H9 (cell line): ENCODE measurements around the gene TMEM91. TPM values are rescaled to one million over a fixed set of nuclear protein-coding genes. Genes with fewer than 3 reads are reported as not detected.

Experiments used
- DNase-seq: peaks from one replicate; pipeline ENCODE4 v3.0.0-alpha.2; 2017
- H2AFZ ChIP-seq: one replicate; pipeline ENCODE4 v1.6.1; 2013; ENCODE audit warnings: mild to moderate bottlenecking, low read length, control low read depth, moderate library complexity
- H2AK5ac ChIP-seq: 2 replicates; pipeline ENCODE4 v1.6.1; 2013; ENCODE audit warnings: low read length, control low read depth, mixed read lengths; ENCODE audit not compliant: insufficient read length
- H2BK120ac ChIP-seq: one replicate; pipeline ENCODE4 v1.6.1; 2013; ENCODE audit warnings: low read depth, mild to moderate bottlenecking, low read length, control low read depth, inconsistent platforms; ENCODE audit not compliant: poor library complexity, severe bottlenecking
- H2BK12ac ChIP-seq: 2 replicates; pipeline ENCODE4 v1.6.1; 2013; ENCODE audit warnings: low read length, control low read depth, mixed read lengths, low read depth; ENCODE audit not compliant: insufficient read length
- H2BK15ac ChIP-seq: 2 replicates; pipeline ENCODE4 v1.6.1; 2013; ENCODE audit warnings: low read depth, low read length, control low read depth
- H2BK20ac ChIP-seq: one replicate; pipeline ENCODE4 v1.6.1; 2013; ENCODE audit warnings: low read depth, mild to moderate bottlenecking, low read length, control low read depth, inconsistent platforms; ENCODE audit not compliant: poor library complexity, severe bottlenecking
- H2BK5ac ChIP-seq: 2 replicates; pipeline ENCODE4 v1.6.1; 2013; ENCODE audit warnings: low read length, control low read depth, mixed read lengths; ENCODE audit not compliant: insufficient read length
- H3K14ac ChIP-seq: 2 replicates; pipeline ENCODE4 v1.6.1; 2013; ENCODE audit warnings: low read length, control low read depth; ENCODE audit not compliant: insufficient read depth
- H3K18ac ChIP-seq: 2 replicates; pipeline ENCODE4 v1.6.1; 2013; ENCODE audit warnings: low read depth, mild to moderate bottlenecking, mixed read lengths, low read length, control low read depth; ENCODE audit not compliant: insufficient read length
- H3K23ac ChIP-seq: 2 replicates; pipeline ENCODE4 v1.6.1; 2013; ENCODE audit warnings: low read length, control low read depth, mixed read lengths, low read depth; ENCODE audit not compliant: insufficient read length
- H3K23me2 ChIP-seq: 2 replicates; pipeline ENCODE4 v1.6.1; 2013; ENCODE audit warnings: low read depth, mild to moderate bottlenecking, mixed read lengths, low read length, control low read depth; ENCODE audit not compliant: insufficient read length, poor library complexity, severe bottlenecking
- H3K27ac ChIP-seq: 2 replicates; pipeline ENCODE4 v1.5.1; 2013; ENCODE audit warnings: low read length, control low read depth, mixed read lengths, low read depth; ENCODE audit not compliant: insufficient read length
- H3K27me3 ChIP-seq: 2 replicates; pipeline ENCODE4 v1.6.1; 2013; ENCODE audit warnings: low read length, control low read depth, inconsistent platforms; ENCODE audit not compliant: insufficient read depth
- H3K4ac ChIP-seq: 2 replicates; pipeline ENCODE4 v1.6.1; 2013; ENCODE audit warnings: low read depth, mild to moderate bottlenecking, control low read depth, inconsistent platforms, low read length, moderate library complexity
- H3K4me1 ChIP-seq: 2 replicates; pipeline ENCODE4 v1.6.1; 2013; ENCODE audit warnings: low read length, control low read depth, inconsistent platforms; ENCODE audit not compliant: insufficient read depth
- H3K4me2 ChIP-seq: 2 replicates; pipeline ENCODE4 v1.6.1; 2013; ENCODE audit warnings: low read length, control low read depth, mixed read lengths; ENCODE audit not compliant: insufficient read length, insufficient read depth
- H3K56ac ChIP-seq: 2 replicates; pipeline ENCODE4 v1.6.1; 2013; ENCODE audit warnings: low read depth, mild to moderate bottlenecking, mixed read lengths, low read length, control low read depth; ENCODE audit not compliant: insufficient read length
- H3K79me1 ChIP-seq: 2 replicates; pipeline ENCODE4 v1.6.1; 2013; ENCODE audit warnings: low read depth, mild to moderate bottlenecking, moderate library complexity, low read length, control low read depth, inconsistent platforms; ENCODE audit not compliant: insufficient read depth, poor library complexity, severe bottlenecking
- H3K79me2 ChIP-seq: 2 replicates; pipeline ENCODE4 v1.6.1; 2013; ENCODE audit warnings: low read length, control low read depth, inconsistent platforms; ENCODE audit not compliant: insufficient read depth
- H3K9ac ChIP-seq: 2 replicates; pipeline ENCODE4 v1.6.1; 2013; ENCODE audit warnings: low read length, control low read depth, mixed read lengths; ENCODE audit not compliant: insufficient read length; ENCODE audit errors: extremely low read depth
- H3K9me3 ChIP-seq: one replicate; pipeline ENCODE4 v1.6.1; 2013; ENCODE audit warnings: low read depth, low read length, inconsistent platforms; ENCODE audit not compliant: control insufficient read depth
- H3T11ph ChIP-seq: one replicate; pipeline ENCODE4 v1.6.1; 2013; ENCODE audit warnings: mild to moderate bottlenecking, low read length, control low read depth, inconsistent platforms
- H4K20me1 ChIP-seq: one replicate; pipeline ENCODE4 v1.6.1; 2013; ENCODE audit not compliant: control insufficient read depth, insufficient read length, insufficient read depth
- H4K5ac ChIP-seq: 2 replicates; pipeline ENCODE4 v1.6.1; 2013; ENCODE audit warnings: low read depth, mild to moderate bottlenecking, mixed read lengths, low read length, control low read depth; ENCODE audit not compliant: insufficient read length
- H4K8ac ChIP-seq: replicated peaks from 2 replicates; pipeline ENCODE4 v1.6.1; 2013; ENCODE audit warnings: low read length, control low read depth, mixed read lengths, low read depth; ENCODE audit not compliant: insufficient read length
- H4K91ac ChIP-seq: 2 replicates; pipeline ENCODE4 v1.6.1; 2013; ENCODE audit warnings: low read depth, mild to moderate bottlenecking, moderate library complexity, mixed read lengths, low read length, control low read depth; ENCODE audit not compliant: insufficient read length
- H3K27ac Mint-ChIP-seq, 3 experiments: 2 replicates in 2 of 3; 3 replicates in 1 of 3; pipeline ENCODE4 v1.8.0; 2020 to 2021; ENCODE audit warnings: mixed read lengths in 3 of 3, mild to moderate bottlenecking in 1 of 3, moderate library complexity in 1 of 3
- H3K27me3 Mint-ChIP-seq: 2 replicates; pipeline ENCODE4 v1.8.0; 2021; ENCODE audit warnings: low read depth, mild to moderate bottlenecking, moderate library complexity, mixed read lengths
- H3K36me3 Mint-ChIP-seq, 3 experiments: 2 replicates in 2 of 3; 3 replicates in 1 of 3; pipeline ENCODE4 v1.8.0; 2020 to 2021; ENCODE audit warnings: low read depth in 3 of 3, mixed read lengths in 3 of 3; ENCODE audit not compliant: insufficient read depth in 1 of 3
- H3K4me1 Mint-ChIP-seq, 2 experiments: 2 replicates each; pipeline ENCODE4 v1.8.0; 2020; ENCODE audit warnings: mixed read lengths in 2 of 2
- H3K4me3 Mint-ChIP-seq, 2 experiments: 2 replicates in 1 of 2; 3 replicates in 1 of 2; pipeline ENCODE4 v1.8.0; 2020 to 2021; ENCODE audit warnings: mild to moderate bottlenecking in 2 of 2, mixed read lengths in 2 of 2, moderate library complexity in 1 of 2
- H3K9me3 Mint-ChIP-seq, 2 experiments: 2 replicates in 1 of 2; 3 replicates in 1 of 2; pipeline ENCODE4 v1.8.0; 2020; ENCODE audit warnings: mild to moderate bottlenecking in 2 of 2, mixed read lengths in 2 of 2, moderate library complexity in 1 of 2
- WGBS: extraction: QIAGEN DNeasy Blood & Tissue Kit; methylation state at CpG from one replicate; pipeline ENCODE4 v1.1.7; 2013; ENCODE audit warnings: missing lambda C conversion rate, low lambda C conversion rate, mixed read lengths; ENCODE audit not compliant: insufficient read length; ENCODE audit errors: extremely low coverage; 5-methylcytosine and 5-hydroxymethylcytosine counted together
- total RNA-seq: library from RNA; stranded (reverse); gene quantifications from 2 replicates; pipeline ENCODE4 v1.2.1, GENCODE V29; 2021
- TF ChIP-seq, protein P1 (sequence below): fragments of 200-600 bp; sonication (generic); conservative IDR thresholded peaks from 3 replicates; pipeline ENCODE4 v1.8.0; 2021; ENCODE audit warnings: antibody characterized with exemption, mild to moderate bottlenecking

The TMEM91 gene
- total RNA-seq, 1 experiment from 2014 or later: 5.7 TPM

DNA sequence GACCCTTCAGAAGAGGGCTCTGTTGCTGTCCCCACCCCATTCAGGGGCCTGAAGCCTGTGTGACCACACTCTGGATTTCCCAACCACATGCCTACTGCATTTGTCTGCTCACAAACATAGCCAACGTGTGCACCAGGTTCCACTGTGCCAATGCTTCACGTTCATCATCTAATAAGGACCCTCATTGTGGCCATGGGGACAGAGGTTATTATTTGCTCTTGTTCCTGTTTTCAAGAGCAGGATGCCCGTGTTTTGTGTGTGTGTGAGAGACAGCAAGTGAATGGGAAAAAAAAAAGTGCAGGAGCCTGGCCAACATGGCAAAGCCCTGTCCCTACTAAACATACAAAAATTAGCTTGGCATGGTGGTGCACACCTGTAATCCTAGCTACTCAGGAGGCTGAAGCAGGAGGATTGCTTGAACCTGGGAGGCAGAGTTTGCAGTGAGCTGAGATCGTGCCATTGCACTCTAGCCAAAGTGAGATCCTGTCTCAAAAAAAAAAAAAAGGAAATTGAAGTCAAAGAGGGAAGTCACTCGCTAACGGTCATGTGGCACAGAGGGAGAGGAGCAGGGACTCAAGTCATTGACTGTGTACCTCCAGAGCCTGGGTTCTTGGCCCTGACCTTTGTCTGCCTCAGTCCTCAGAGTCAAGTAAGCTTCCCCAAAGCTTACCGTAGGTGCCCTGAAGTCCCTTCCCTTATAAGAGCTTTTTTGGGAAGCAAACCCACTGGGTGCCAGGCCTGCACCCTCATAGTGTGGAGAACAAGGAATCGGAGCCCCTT lies 44.0 kb downstream of the TMEM91 start:
- no peak overlapping the region for H2BK12ac ChIP-seq
- no peaks in the 10 kb centered on the region for H3K4me1 Mint-ChIP-seq
- no peaks in the 10 kb centered on the region for H3K27me3 ChIP-seq
- H4K8ac ChIP-seq: no peak overlapping the region
- no peak overlapping the region for H3K4ac ChIP-seq
- no peak overlapping the region for H4K5ac ChIP-seq
- H3K18ac ChIP-seq: no peak overlapping the region
- no peak overlapping the region for H3K4me2 ChIP-seq
- H2AK5ac ChIP-seq: no peak overlapping the region
- H3K9me3 Mint-ChIP-seq: no peaks in the 10 kb centered on the region
- no peak overlapping the region for H3K23ac ChIP-seq
- TF ChIP-seq, protein P1, sequence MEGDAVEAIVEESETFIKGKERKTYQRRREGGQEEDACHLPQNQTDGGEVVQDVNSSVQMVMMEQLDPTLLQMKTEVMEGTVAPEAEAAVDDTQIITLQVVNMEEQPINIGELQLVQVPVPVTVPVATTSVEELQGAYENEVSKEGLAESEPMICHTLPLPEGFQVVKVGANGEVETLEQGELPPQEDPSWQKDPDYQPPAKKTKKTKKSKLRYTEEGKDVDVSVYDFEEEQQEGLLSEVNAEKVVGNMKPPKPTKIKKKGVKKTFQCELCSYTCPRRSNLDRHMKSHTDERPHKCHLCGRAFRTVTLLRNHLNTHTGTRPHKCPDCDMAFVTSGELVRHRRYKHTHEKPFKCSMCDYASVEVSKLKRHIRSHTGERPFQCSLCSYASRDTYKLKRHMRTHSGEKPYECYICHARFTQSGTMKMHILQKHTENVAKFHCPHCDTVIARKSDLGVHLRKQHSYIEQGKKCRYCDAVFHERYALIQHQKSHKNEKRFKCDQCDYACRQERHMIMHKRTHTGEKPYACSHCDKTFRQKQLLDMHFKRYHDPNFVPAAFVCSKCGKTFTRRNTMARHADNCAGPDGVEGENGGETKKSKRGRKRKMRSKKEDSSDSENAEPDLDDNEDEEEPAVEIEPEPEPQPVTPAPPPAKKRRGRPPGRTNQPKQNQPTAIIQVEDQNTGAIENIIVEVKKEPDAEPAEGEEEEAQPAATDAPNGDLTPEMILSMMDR: no peak
- peaks cover 14 to 50% (median 44%) of the 10 kb centered on the region in 3 experiments for H3K36me3 Mint-ChIP-seq
- no peaks in the 10 kb centered on the region for H3K23me2 ChIP-seq
- H2AFZ ChIP-seq: no peak overlapping the region
- no peaks in the 10 kb centered on the region for H3K79me1 ChIP-seq
- no peaks in the 10 kb centered on the region for H3K4me1 ChIP-seq
- H2BK5ac ChIP-seq: no peak overlapping the region
- H2BK15ac ChIP-seq: no peak overlapping the region
- no peak overlapping the region for H3T11ph ChIP-seq
- no peaks in the 10 kb centered on the region; the same call in none of the 2 replicates for H3K27me3 Mint-ChIP-seq
- H3K79me2 ChIP-seq: no peaks in the 10 kb centered on the region
- no peak overlapping the region for H2BK120ac ChIP-seq
- no peak overlapping the region for H3K9ac ChIP-seq
- H3K56ac ChIP-seq: no peak overlapping the region
- H3K27ac ChIP-seq: no peak overlapping the region
- H3K14ac ChIP-seq: no peak overlapping the region
- H2BK20ac ChIP-seq: no peak overlapping the region
- H3K4me3 Mint-ChIP-seq: no peak overlapping the region
- peaks cover 2% of the 10 kb centered on the region for H4K20me1 ChIP-seq
- no peak overlapping the region; a peak in 1 of 7 replicates for H3K27ac Mint-ChIP-seq
- WGBS: no CpG with 5 or more reads among the region's 8 CpGs
- H3K9me3 ChIP-seq: no peaks in the 10 kb centered on the region
- no peak for DNase-seq
- no peak overlapping the region for H4K91ac ChIP-seq
